GM19099 (cell line): ENCODE data around the gene CDKL2.

ENCODE experiments used
- POLR2A ChIP-seq: IDR thresholded peaks from 3 replicates; pipeline ENCODE4 v1.6.1; 2011; ENCODE audit warnings: low read depth; ENCODE audit not compliant: insufficient read length; ENCODE audit errors: extremely low read depth

Gene CDKL2

GRCh38 chr4:75630174-75630936, at the start of gene CDKL2:
Gene CDKL2 (minus strand): TSS chr4:75630528. CDS start chr4:75625988, 4,540 bp downstream.
- peak; percentile 40 for TF ChIP-seq POLR2A

GRCh38 chr4:75678965-75679364, 48.6 kb upstream of the CDKL2 start:
- TF ChIP-seq POLR2A = no peak

- TF ChIP-seq POLR2A = no peak
Measured at GRCh38 chr4:75678473-75678872, 48.1 kb upstream of the CDKL2 start.

- no peak for TF ChIP-seq POLR2A
Measured at GRCh38 chr4:75675004-75675531, 44.7 kb upstream of the CDKL2 start.

- TF ChIP-seq POLR2A = no peak
Measured at GRCh38 chr4:75673959-75674328, 43.6 kb upstream of the CDKL2 start.

GRCh38 chr4:75673027-75673958, 43.0 kb upstream of the CDKL2 start, which contains the start of gene G3BP2:
Gene G3BP2 (minus strand): TSS chr4:75673411. CDS start chr4:75662025, 11,386 bp downstream.
- peak; percentile 91 for TF ChIP-seq POLR2A

GRCh38 chr4:75672461-75673026, 42.2 kb upstream of the CDKL2 start:
- TF ChIP-seq POLR2A = no peak

- TF ChIP-seq POLR2A = no peak
Measured at GRCh38 chr4:75671802-75672421, 41.6 kb upstream of the CDKL2 start.

GRCh38 chr4:75668596-75668995, 38.3 kb upstream of the CDKL2 start:
- no peak for TF ChIP-seq POLR2A

- no peak for TF ChIP-seq POLR2A
Measured at GRCh38 chr4:75666299-75666698, 36.0 kb upstream of the CDKL2 start.

- TF ChIP-seq POLR2A = no peak
Measured at GRCh38 chr4:75662626-75663025, 32.3 kb upstream of the CDKL2 start.

GRCh38 chr4:75660491-75660890, 30.2 kb upstream of the CDKL2 start:
- TF ChIP-seq POLR2A = no peak

GRCh38 chr4:75659512-75660031, 29.2 kb upstream of the CDKL2 start:
- TF ChIP-seq POLR2A = no peak

- TF ChIP-seq POLR2A = no peak
Measured at GRCh38 chr4:75658876-75659275, 28.5 kb upstream of the CDKL2 start.

GRCh38 chr4:75655562-75655961, 25.2 kb upstream of the CDKL2 start:
- TF ChIP-seq POLR2A = no peak

- TF ChIP-seq POLR2A = no peak
Measured at GRCh38 chr4:75654905-75655304, 24.6 kb upstream of the CDKL2 start.
